Measurements from ENCODE around the gene RASA3. TPM values are rescaled to one million over a fixed set of nuclear protein-coding genes. Genes with fewer than 3 reads are reported as not detected.

The RASA3 gene
- total RNA-seq, 1 experiment from 2014 or later, result 0.95 TPM

- no TSS peak for BruUV-seq (replicated peaks)
- no peaks in the 10 kb centered on the region for H3K9me3 ChIP-seq
- CTCF ChIA-PET, result no interaction called here
- POLR2A ChIA-PET, result no interaction called here
- no peaks in the 10 kb centered on the region for H3K4me1 ChIP-seq
- intact Hi-C loops (cut with micrococcal nuclease; ENCODE audit: unreplicated experiment), result no loop called here
- H3K27me3 ChIP-seq (replicated peaks; ENCODE audit: control insufficient read depth, insufficient read depth, low read length), result no peaks in the 10 kb centered on the region
- H3K9me3 Mint-ChIP-seq (ENCODE audit: unreplicated experiment), result no peaks in the 10 kb centered on the region
- H3K27me3 Mint-ChIP-seq (ENCODE audit: insufficient read depth, unreplicated experiment), result no peaks in the 10 kb centered on the region
- no peak overlapping the region for H3K4me3 Mint-ChIP-seq (ENCODE audit: unreplicated experiment)
- H3K4me3 ChIP-seq (ENCODE audit: low read depth, low read length), result no peak overlapping the region
- no peaks in the 10 kb centered on the region for H3K36me3 Mint-ChIP-seq (ENCODE audit: insufficient read depth, unreplicated experiment)
- no peaks in the 10 kb centered on the region for H3K4me1 Mint-ChIP-seq (ENCODE audit: low read depth, unreplicated experiment)
- H3K27ac Mint-ChIP-seq (ENCODE audit: unreplicated experiment), result no peak overlapping the region
- DNase-seq, result no peak
- no peaks in the 10 kb centered on the region for H3K36me3 ChIP-seq (ENCODE audit: control insufficient read depth, insufficient read depth, low read length)
- TF ChIP-seq, protein P1, sequence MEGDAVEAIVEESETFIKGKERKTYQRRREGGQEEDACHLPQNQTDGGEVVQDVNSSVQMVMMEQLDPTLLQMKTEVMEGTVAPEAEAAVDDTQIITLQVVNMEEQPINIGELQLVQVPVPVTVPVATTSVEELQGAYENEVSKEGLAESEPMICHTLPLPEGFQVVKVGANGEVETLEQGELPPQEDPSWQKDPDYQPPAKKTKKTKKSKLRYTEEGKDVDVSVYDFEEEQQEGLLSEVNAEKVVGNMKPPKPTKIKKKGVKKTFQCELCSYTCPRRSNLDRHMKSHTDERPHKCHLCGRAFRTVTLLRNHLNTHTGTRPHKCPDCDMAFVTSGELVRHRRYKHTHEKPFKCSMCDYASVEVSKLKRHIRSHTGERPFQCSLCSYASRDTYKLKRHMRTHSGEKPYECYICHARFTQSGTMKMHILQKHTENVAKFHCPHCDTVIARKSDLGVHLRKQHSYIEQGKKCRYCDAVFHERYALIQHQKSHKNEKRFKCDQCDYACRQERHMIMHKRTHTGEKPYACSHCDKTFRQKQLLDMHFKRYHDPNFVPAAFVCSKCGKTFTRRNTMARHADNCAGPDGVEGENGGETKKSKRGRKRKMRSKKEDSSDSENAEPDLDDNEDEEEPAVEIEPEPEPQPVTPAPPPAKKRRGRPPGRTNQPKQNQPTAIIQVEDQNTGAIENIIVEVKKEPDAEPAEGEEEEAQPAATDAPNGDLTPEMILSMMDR (IDR thresholded peaks at IDR 0.05; ENCODE audit: insufficient read depth in 1 of 2, low read depth in 1 of 2, low read length in 1 of 2, severe bottlenecking in 1 of 2, unreplicated experiment in 1 of 2), result no peak
Measured at GRCh38 chr13:114140131-114140905, 7.9 kb upstream of the RASA3 start.

DNA sequence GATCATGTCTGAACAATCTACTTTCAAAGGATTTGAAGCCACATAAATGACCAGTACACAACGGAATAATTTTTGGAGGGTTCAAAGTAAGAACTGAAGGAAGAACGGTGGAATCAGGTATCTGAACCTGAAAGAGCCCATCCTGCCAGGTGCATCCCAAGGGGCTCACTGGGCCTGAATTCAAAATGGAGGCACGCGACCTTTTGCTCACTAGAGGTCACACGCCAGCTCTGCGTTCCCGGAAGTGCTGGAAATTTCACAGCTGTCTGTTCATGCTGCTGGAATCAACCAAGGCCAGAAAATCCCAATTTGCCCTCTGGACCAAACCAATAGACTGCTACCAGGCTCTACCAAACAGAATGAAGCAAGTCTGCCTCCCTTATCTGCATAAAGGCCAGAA lies 4.2 kb upstream of the RASA3 start:
- no TSS peak for BruUV-seq (replicated peaks)
- DNase-seq, result no peak
- Mint-ChIP-seq H3K27me3 (ENCODE audit: insufficient read depth, unreplicated experiment) (peaks cover 7% of the 10 kb centered on the region), H3K4me1 (ENCODE audit: low read depth, unreplicated experiment) (no peaks in the 10 kb centered on the region), H3K27ac (ENCODE audit: unreplicated experiment) (no peak overlapping the region), H3K36me3 (ENCODE audit: insufficient read depth, unreplicated experiment) (no peaks in the 10 kb centered on the region), H3K4me3 (ENCODE audit: unreplicated experiment) (no peak overlapping the region), H3K9me3 (ENCODE audit: unreplicated experiment) (no peaks in the 10 kb centered on the region)
- POLR2A ChIA-PET, result no interaction called here
- Histone ChIP-seq H3K4me1 (peaks cover 3% of the 10 kb centered on the region), H3K27me3 (replicated peaks; ENCODE audit: control insufficient read depth, insufficient read depth, low read length) (no peaks in the 10 kb centered on the region), H3K36me3 (ENCODE audit: control insufficient read depth, insufficient read depth, low read length) (no peaks in the 10 kb centered on the region), H3K9me3 (no peaks in the 10 kb centered on the region), H3K4me3 (ENCODE audit: low read depth, low read length) (no peak overlapping the region)
- CTCF ChIA-PET, result no interaction called here
- TF ChIP-seq, protein P1 (IDR thresholded peaks at IDR 0.05; ENCODE audit: insufficient read depth in 1 of 2, low read depth in 1 of 2, low read length in 1 of 2, severe bottlenecking in 1 of 2, unreplicated experiment in 1 of 2), result no peak
- intact Hi-C loops (cut with micrococcal nuclease; ENCODE audit: unreplicated experiment), result no loop called here

DNA sequence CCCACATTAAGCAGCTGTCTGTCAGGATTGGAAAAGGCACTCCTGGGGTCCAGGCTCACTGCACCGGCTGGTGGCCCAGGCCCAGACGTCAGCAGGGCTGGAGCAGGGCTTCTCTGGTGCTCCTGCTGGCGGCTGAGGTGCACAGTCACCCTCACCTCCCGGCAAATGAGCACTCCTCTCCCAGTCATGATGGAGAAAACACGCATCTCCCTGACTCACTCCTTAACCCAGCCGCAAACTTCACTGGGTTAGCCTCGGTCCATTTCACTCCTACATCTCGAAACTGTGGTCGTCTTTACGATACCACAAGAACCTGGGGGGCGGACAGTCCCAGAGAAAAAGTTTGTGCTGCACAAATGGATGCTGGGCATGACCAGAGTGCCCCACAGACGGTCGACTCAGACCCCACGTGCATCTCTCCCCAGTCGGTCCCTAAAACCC lies 3.3 kb upstream of the RASA3 start:
- Histone ChIP-seq H3K9me3 (no peaks in the 10 kb centered on the region), H3K36me3 (ENCODE audit: control insufficient read depth, insufficient read depth, low read length) (no peaks in the 10 kb centered on the region), H3K4me1 (peaks cover 7% of the 10 kb centered on the region), H3K27me3 (replicated peaks; ENCODE audit: control insufficient read depth, insufficient read depth, low read length) (no peaks in the 10 kb centered on the region), H3K4me3 (ENCODE audit: low read depth, low read length) (no peak overlapping the region)
- H3K4me3 Mint-ChIP-seq (ENCODE audit: unreplicated experiment), result no peak overlapping the region
- no peaks in the 10 kb centered on the region for H3K36me3 Mint-ChIP-seq (ENCODE audit: insufficient read depth, unreplicated experiment)
- intact Hi-C loops (cut with micrococcal nuclease; ENCODE audit: unreplicated experiment), result no loop called here
- H3K27me3 Mint-ChIP-seq (ENCODE audit: insufficient read depth, unreplicated experiment), result peaks cover 8% of the 10 kb centered on the region
- ChIA-PET CTCF (no interaction called here), POLR2A (no interaction called here)
- TF ChIP-seq, protein P1 (IDR thresholded peaks at IDR 0.05; ENCODE audit: insufficient read depth in 1 of 2, low read depth in 1 of 2, low read length in 1 of 2, severe bottlenecking in 1 of 2, unreplicated experiment in 1 of 2), result no peak
- no peak for DNase-seq
- no peaks in the 10 kb centered on the region for H3K4me1 Mint-ChIP-seq (ENCODE audit: low read depth, unreplicated experiment)
- H3K27ac Mint-ChIP-seq (ENCODE audit: unreplicated experiment), result no peak overlapping the region
- no peaks in the 10 kb centered on the region for H3K9me3 Mint-ChIP-seq (ENCODE audit: unreplicated experiment)
- no TSS peak for BruUV-seq (replicated peaks)
